ENCODE measurements around the gene LPAR1.
A peak's percentile ranks its signal among the peaks of the same experiment; 100 is the strongest.

Gene LPAR1

GRCh38 chr9:110898358-110898757, 139.9 kb downstream of the LPAR1 start:
- DNase-seq (ENCODE audit: low read depth in 2 of 2): no peak

DNA sequence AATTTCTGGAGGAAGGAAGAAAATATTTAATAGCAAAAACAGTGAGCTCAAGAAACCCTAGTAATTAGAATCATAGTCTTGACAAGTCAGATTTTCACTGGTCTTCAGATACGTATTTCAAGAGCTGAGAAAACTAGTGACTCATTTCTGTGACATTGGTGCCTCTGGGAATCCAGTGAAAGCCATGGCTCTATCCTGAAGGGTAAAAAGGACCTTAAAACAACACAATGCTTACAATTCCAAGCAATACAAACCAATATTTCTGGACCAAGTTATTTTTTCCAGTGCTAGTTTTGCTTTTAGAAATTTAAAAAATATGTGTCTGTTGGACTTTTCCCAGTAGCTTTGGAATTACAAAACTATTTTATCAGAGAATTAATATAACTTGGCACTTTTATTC, 140.3 kb downstream of the LPAR1 start:
- TF ChIP-seq, protein P1, sequence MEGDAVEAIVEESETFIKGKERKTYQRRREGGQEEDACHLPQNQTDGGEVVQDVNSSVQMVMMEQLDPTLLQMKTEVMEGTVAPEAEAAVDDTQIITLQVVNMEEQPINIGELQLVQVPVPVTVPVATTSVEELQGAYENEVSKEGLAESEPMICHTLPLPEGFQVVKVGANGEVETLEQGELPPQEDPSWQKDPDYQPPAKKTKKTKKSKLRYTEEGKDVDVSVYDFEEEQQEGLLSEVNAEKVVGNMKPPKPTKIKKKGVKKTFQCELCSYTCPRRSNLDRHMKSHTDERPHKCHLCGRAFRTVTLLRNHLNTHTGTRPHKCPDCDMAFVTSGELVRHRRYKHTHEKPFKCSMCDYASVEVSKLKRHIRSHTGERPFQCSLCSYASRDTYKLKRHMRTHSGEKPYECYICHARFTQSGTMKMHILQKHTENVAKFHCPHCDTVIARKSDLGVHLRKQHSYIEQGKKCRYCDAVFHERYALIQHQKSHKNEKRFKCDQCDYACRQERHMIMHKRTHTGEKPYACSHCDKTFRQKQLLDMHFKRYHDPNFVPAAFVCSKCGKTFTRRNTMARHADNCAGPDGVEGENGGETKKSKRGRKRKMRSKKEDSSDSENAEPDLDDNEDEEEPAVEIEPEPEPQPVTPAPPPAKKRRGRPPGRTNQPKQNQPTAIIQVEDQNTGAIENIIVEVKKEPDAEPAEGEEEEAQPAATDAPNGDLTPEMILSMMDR (IDR thresholded peaks at IDR 0.05; ENCODE audit: low read depth, low read length): no peak
- H3K4me3 ChIP-seq (replicated peaks in 1 of 2; ENCODE audit: low read depth in 2 of 2, low read length in 2 of 2): no peak overlapping the region
- DNase-seq (ENCODE audit: low read depth in 2 of 2): peak in 1 of 2 donors; percentile 66

More at GRCh38 chr9:110898358-110898757, 139.9 kb downstream of the LPAR1 start:
- H3K4me3 ChIP-seq (replicated peaks in 1 of 2; ENCODE audit: low read depth in 2 of 2, low read length in 2 of 2): no peak overlapping the region
- TF ChIP-seq, protein P1 (IDR thresholded peaks at IDR 0.05; ENCODE audit: low read depth, low read length): no peak

- TF ChIP-seq, protein P1 (IDR thresholded peaks at IDR 0.05; ENCODE audit: low read depth, low read length): no peak
- no peak for DNase-seq (ENCODE audit: low read depth in 2 of 2)
- H3K4me3 ChIP-seq (replicated peaks in 1 of 2; ENCODE audit: low read depth in 2 of 2, low read length in 2 of 2): no peak overlapping the region
Observed at GRCh38 chr9:110895147-110895905, 142.9 kb downstream of the LPAR1 start.

DNA sequence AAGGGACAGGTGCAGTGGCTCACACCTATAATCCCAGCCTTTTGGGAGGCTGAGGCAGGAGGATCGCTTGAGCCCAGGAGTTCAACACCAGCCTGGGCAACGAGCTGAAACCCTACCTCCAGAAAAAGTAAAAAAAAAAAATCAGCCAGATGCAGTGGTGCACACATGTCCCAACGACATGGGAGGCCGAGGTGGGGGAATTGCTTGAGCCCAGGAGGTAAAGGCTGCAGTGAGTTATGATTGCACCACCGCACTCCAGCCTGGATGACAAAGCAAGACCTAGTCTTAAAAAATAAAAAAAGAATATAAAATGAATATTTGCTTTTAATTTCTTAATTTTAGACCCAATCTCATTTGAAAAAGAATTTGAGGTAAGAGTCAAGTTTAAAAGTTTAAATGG, 143.5 kb downstream of the LPAR1 start:
- TF ChIP-seq, protein P1 (IDR thresholded peaks at IDR 0.05; ENCODE audit: low read depth, low read length): no peak
- no peak for DNase-seq (ENCODE audit: low read depth in 2 of 2)
- no peak overlapping the region for H3K4me3 ChIP-seq (replicated peaks in 1 of 2; ENCODE audit: low read depth in 2 of 2, low read length in 2 of 2)

DNA sequence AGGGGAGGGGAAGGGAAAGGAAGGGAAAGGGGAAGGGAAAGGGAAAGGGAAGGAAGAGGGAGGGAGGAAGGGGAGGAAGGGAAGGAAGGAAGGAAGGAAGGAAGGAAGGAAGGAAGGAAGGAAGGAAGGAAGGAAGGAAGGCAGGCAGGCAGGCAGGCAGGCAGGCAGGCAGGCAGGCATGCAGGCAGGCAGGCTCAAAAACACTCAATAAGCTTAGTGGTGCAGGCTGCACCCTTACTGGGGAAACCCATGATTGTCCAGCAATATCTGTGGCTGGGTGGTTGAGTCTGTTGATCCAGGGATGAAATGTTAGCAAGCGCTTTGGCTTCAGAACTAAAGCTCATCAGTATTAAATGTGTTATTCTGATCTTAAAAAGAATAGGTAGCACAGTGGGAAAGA, 145.6 kb downstream of the LPAR1 start:
- DNase-seq (ENCODE audit: low read depth in 2 of 2): no peak
- TF ChIP-seq, protein P1 (IDR thresholded peaks at IDR 0.05; ENCODE audit: low read depth, low read length): no peak
- no peak overlapping the region for H3K4me3 ChIP-seq (replicated peaks in 1 of 2; ENCODE audit: low read depth in 2 of 2, low read length in 2 of 2)

DNA sequence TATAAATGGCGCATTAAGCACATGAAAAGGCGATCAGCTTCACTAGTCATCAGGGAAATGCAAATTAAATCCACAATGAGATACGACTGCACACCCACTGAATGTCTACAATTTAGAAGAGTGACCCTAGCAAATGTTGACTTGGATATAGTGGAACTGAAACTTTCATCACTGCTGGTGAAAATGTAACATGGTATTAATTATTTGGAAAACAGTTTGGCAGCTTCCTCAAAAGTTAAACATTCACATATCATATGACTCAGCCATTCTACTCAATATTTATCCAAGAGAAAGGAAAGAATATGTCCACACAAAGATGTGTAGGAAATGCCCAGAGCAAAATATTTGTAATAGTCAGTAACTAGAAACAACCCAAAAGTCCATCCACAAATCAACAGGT, 146.5 kb downstream of the LPAR1 start:
- DNase-seq (ENCODE audit: low read depth in 2 of 2): peak in 1 of 2 donors; percentile 35
- no peak overlapping the region for H3K4me3 ChIP-seq (replicated peaks in 1 of 2; ENCODE audit: low read depth in 2 of 2, low read length in 2 of 2)
- TF ChIP-seq, protein P1 (IDR thresholded peaks at IDR 0.05; ENCODE audit: low read depth, low read length): no peak
